HG03558 (cell line): ENCODE measurements around the gene COMMD1.
"Not testable (repeated sequence)": the region's sequence is repeated elsewhere in the genome, so short reads cannot be mapped to it uniquely, and the experiment has no call there.

Source experiments
- ATAC-seq: cut with Tn5 transposase; IDR thresholded peaks from one replicate; pipeline ENCODE4 v1.9.1; 2021; ENCODE audit warnings: moderate number of reproducible peaks; ENCODE audit not compliant: unreplicated experiment; ENCODE audit errors: extremely low read depth

Gene COMMD1

DNA sequence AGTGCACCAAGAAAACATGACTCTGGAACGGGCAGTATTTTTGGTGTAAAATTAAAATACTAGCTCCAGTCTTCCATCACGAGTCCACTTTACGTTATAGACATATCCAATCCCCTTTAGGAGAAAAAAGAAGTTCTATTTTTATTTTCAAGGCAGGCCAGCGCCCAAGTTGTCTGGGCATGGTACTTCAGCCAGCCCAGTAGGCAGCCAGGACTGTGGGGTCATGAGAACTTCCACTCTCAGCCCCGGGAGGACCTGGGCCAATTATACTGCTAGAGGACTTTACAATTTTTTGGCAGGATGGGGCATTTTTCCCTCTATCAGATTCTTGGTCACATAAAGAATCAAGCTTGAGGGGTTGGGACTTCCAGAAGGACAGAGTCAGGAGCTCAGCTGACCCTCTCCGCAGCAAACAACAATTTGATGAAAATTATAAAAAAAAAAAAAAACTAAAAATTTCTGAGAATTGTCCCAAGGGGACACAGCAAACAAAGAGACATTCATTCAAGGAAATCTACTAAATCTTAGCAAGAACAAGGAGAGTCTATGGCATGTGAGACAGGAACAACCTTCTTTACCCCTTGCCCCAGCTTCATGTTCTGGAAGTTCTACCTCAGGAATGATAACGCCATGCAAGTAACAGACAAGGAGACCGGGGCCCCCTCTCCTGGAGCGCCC is 253.1 kb downstream of the COMMD1 start:
- no peak for ATAC-seq

DNA sequence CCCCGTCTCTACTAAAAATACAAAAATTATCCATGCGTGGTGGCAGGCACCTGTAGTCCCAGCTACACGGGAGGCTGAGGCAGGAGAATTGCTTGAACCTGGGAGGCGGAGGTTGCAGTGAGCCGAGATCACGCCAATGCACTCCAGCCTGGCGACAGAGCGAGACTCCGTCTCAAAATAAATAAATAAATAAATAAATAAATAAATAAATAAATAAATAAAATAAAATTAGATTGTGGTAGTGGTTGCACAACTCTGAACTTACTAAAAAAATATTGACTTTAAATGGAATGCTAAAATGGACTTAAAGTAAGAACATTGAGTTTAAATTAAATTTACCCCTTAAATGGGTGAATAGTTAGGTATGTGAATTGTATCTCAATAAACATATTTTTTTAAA is 255.2 kb downstream of the COMMD1 start:
- not testable (repeated sequence) for ATAC-seq

DNA sequence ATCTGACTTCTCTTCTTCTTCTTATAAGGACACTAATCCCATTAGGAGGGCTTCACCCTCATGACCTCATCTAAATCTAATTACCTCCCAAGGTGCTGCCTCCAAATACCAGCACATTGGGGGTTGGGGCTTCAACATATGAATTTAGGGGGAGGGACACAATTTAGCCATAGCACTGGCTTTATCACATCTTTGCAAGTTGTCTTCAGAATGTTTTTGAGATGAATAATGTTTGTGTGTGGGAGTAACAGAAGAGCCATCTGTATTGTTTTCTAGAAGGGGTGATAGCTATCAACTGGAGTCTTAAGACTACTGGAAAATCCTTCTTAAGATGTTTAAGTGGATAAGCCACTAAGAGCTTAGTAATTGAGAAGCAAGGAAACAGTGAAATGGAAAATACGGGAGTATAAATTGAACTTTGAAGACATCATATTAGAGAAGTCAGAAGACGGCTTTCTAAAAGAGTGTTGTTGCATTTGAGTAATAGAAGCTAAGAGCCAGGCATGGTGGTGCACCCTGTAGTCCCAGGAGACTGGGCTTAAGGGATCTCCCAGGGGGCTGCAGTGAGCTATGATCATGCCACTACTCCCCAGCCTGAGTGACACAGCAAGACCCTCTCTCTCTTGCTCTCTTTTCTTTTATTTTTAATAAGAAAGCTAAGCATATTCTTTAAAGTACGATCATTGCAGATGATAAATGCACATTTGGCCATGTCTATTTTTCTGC is 257.8 kb downstream of the COMMD1 start:
- ATAC-seq = no peak

DNA sequence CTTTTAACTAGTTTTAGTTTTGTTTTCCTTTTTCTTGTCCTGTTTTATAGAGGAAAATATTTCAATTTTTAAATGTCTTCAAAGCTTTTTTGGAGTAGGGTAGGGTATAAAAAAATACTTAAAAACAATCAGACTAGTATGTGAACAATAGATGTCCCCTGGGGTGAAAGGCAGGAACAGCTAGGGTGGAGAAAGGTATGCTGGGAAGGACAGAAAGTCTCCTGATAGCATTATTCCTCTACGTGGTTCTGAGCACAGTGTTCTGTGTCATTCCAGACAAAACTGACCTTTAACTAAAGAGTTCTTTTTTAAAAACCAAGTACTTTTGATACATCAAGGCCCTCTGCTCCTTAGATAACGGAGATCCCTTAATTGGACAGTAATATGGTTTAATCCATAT is 258.4 kb downstream of the COMMD1 start:
- no peak for ATAC-seq

DNA sequence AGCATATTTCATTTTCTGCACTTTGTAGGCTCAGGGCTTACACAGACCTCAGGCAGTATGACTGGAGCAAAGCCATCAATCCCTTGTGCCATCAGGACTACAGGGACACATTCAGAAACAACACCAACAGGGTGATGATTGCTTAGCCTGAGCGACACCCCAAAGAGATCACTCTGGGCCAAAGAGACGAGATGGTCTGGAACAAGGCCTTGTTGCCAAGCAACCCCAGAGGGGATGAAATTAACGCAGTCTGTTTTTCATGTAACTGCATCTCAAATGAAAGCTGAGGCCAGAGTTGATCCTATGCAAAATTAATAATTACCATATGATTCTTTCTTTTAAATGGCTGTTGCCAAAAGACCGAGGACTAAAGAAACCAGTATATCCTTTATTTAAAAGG is 270.3 kb downstream of the COMMD1 start:
- ATAC-seq = no peak

DNA sequence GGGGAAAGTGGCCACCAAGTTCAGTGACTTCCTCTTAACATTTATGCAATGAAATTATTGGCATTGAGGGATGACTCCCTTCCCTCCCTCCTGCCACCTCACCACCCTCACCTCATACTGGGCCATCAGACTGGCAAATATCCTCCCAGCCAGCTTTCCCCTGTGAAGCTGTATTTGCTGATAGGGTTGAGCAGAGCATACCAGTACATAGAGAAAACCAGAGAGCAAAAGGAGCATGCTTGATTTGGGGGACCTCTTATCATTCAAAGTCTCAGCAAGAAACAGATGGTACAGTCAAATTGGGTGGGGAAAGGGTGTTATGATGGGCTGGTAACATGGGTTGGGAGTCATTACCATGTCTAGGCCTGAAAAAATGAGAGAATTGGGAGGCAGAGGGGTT is 271.3 kb downstream of the COMMD1 start:
- ATAC-seq = no peak

DNA sequence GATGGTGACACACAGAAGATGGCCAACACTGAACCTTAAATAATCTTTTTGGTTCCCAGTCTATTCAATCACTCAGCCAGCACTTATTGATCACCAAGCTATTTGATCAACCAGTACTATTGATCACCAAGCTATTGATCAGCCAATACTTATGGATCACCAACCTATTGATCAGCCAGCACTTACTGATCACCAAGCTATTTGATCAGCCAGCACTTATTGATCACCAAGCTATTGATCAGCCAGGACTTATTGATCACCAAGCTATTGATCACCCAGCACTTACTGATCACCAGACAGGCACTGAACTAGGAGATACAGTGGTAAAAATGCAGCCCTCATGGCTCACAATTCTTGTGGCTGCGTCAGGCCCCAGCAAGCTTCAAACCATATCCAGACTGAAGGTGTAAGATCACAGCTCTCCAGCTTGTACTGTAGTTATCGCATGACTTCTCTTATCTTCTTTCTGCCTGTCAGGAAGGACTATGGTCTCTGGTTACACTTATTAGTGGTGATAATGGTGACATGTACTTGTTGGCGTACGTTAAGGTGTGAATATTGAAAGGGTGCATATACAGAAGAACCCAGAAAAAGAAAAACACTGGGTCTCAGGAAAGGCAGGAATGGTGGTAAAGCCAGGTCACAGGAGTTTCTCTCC is 272.0 kb downstream of the COMMD1 start:
- no peak for ATAC-seq

DNA sequence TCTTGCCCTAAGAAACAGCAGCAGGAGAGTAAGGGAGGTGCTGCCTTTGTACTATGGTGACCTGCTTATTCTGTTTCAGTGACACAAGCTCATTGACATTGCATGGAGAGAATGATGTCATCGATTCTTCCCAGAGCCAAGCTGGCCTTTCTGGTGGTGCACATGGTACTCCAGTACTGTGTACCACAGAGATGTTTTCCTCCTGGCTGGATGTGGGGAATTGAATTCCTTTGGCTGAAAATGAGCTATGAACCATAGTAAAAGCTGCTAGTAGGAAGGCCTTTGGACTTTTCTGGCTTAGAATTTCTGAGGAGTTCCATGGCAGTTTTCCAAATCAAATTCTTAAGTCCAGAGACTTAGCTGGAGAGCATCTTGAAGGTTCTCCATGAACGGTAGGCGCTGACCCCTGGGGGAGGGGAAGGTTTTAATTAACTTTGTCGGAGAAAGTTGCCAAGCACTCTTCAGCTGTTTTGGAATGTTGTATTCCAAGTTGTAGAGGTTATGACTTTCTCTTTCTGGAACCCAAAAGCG is 273.3 kb downstream of the COMMD1 start:
- ATAC-seq = no peak

DNA sequence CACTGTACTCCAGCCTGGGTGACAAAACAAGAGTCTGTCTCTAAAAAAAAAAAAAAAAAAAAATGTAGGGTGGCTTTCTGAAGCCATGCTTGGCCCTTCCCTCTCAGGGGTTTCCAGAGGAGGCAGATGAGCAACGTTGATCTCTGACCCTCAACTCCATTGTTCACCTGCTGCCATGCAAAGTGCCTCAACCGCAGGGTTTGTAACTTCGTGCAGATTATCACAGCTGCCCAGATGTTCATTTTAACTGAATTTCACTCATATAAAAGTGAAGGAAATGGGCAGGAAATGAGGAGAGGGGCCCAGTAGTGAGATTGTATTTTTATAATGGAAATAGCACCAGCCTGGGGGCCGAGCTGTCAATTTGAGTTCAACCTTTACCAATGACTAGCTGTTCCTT is 275.5 kb downstream of the COMMD1 start:
- ATAC-seq = no peak

DNA sequence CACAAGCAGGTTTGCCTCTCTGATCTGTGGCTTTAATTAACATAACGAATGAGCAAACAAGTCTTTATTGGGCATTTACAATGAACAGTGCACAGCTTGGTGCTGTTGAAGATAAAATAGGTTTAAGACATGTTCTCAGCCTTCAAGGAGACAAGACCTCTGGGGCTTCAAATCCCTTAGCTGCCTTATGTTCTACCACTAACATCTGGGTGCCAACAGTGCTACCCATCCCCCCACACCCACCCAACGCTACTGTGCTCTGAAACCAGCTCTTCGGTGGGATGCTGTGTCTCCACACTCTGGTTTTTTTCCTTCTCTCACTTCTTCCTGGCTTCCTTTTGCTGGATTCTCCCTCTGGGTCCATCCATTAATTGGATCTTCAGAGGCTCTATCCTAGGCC is 276.4 kb downstream of the COMMD1 start:
- no peak for ATAC-seq

DNA sequence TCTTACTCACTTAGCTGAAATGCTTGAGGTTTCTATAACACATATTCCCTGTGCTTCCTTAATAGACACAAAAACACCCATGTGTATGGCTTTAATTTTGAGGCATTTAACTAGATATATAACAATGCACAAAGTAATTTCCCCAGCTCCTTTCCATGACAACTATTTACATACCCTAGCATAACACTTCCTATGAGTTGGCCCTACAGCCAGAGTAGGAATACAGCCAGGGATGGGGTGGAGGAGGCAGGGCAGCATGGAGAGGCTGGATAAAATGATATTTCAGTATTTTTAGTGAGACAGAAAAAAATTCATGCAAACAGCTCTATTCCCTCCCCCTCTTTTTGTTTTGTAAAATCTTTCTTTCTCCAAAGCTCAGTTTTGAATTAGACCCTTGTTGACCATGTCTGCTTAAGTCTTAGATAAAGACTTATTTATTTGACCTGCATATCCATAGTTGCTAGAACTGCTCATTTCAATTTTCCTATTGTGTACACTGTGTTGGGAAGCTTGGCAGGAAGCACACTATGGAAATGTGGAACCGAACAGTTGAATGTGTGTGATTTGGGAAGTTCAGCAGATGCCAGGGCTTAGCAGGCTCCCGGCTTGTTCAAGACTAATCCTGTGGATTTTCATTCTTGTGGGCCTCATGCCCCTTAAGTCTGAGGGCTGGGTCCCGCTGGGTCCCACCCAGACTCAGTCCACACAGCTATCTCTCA is 279.2 kb downstream of the COMMD1 start:
- ATAC-seq = no peak
